MCF 10A (cell line): ENCODE results near the gene TYW1. TPM values are rescaled to one million over a fixed set of nuclear protein-coding genes. Genes with fewer than 3 reads are reported as not detected.
A peak's percentile ranks its signal among the peaks of the same experiment; 100 is the strongest.
"Not testable (repeated sequence)": the region's sequence is repeated elsewhere in the genome, so short reads cannot be mapped to it uniquely, and the experiment has no call there.

Experiments
- BruUV-seq: library from RNA; stranded (reverse); fragments of 400-500 nt; replicated peaks from 2 replicates; lab custom pipeline; 2021; lab: Mats Ljungman, UMichigan
- CTCF ChIA-PET: fragments of 300-600 bp; sonication (Branson Sonifier 250); formaldehyde crosslinking; extraction: SDS; loops from one replicate; lab custom pipeline; 2021; ENCODE audit warnings: antibody characterized with exemption, inconsistent platforms; lab: Yijun Ruan, JAX
- POLR2A ChIA-PET: fragments of 300-600, 350-650 bp; sonication (Branson Sonifier 250); formaldehyde crosslinking; extraction: SDS; loops from one replicate; lab custom pipeline; 2020; ENCODE audit warnings: antibody characterized with exemption, inconsistent platforms; lab: Yijun Ruan, JAX
- DNase-seq: peaks from one replicate; pipeline ENCODE4 v3.0.0-alpha.2; 2018; ENCODE audit not compliant: unreplicated experiment
- H3K27ac Mint-ChIP-seq: one replicate; pipeline ENCODE4 v1.8.0; 2022; ENCODE audit warnings: mild to moderate bottlenecking, low read depth, mixed read lengths; ENCODE audit not compliant: unreplicated experiment
- H3K27me3 Mint-ChIP-seq: one replicate; pipeline ENCODE4 v1.8.0; 2022; ENCODE audit warnings: mixed read lengths; ENCODE audit not compliant: insufficient read depth, unreplicated experiment
- H3K36me3 Mint-ChIP-seq: one replicate; pipeline ENCODE4 v1.8.0; 2022; ENCODE audit warnings: mild to moderate bottlenecking, moderate library complexity, mixed read lengths; ENCODE audit not compliant: insufficient read depth, unreplicated experiment
- H3K4me1 Mint-ChIP-seq: one replicate; pipeline ENCODE4 v1.8.0; 2022; ENCODE audit warnings: mixed read lengths; ENCODE audit not compliant: insufficient read depth, unreplicated experiment
- H3K4me3 Mint-ChIP-seq: one replicate; pipeline ENCODE4 v1.8.0; 2022; ENCODE audit warnings: mild to moderate bottlenecking, moderate library complexity, mixed read lengths; ENCODE audit not compliant: unreplicated experiment
- H3K9me3 Mint-ChIP-seq: one replicate; pipeline ENCODE4 v1.8.0; 2022; ENCODE audit warnings: mixed read lengths; ENCODE audit not compliant: unreplicated experiment
- intact Hi-C: fragments of 100-400 bp; cut with micrococcal nuclease; formaldehyde crosslinking; loops from 2 replicates; pipeline ENCODE4 v1.14.1; 2022
- total RNA-seq: library from RNA; stranded (reverse); gene quantifications from 2 replicates; pipeline ENCODE4 v1.2.3, GENCODE V29; 2022

Gene TYW1
- total RNA-seq, 1 experiment from 2014 or later: 19.2 TPM

- CTCF ChIA-PET, H3K9me3 Mint-ChIP-seq, BruUV-seq, H3K4me3 Mint-ChIP-seq, intact Hi-C loops, H3K27me3 Mint-ChIP-seq, POLR2A ChIA-PET: not testable (repeated sequence)
- Mint-ChIP-seq H3K4me1 (peaks cover 15% of the 10 kb centered on the region), H3K36me3 (peaks cover 28% of the 10 kb centered on the region), H3K27ac (peak overlapping the region; percentile 57)
- DNase-seq: peak; percentile 64
Observed at GRCh38 chr7:67066950-67067622, 70.5 kb downstream of the TYW1 start.

GRCh38 chr7:67076120-67076519, 79.5 kb downstream of the TYW1 start:
- POLR2A ChIA-PET, BruUV-seq, H3K27me3 Mint-ChIP-seq, intact Hi-C loops, H3K27ac Mint-ChIP-seq, H3K4me3 Mint-ChIP-seq, H3K4me1 Mint-ChIP-seq, CTCF ChIA-PET, DNase-seq: not testable (repeated sequence)
- Mint-ChIP-seq H3K9me3 (peaks cover 19% of the 10 kb centered on the region), H3K36me3 (peaks cover 42% of the 10 kb centered on the region)

- BruUV-seq, H3K27ac Mint-ChIP-seq, CTCF ChIA-PET, H3K27me3 Mint-ChIP-seq, H3K4me1 Mint-ChIP-seq, intact Hi-C loops, H3K4me3 Mint-ChIP-seq, DNase-seq, POLR2A ChIA-PET: not testable (repeated sequence)
- peaks cover 51% of the 10 kb centered on the region for H3K36me3 Mint-ChIP-seq
- peaks cover 19% of the 10 kb centered on the region for H3K9me3 Mint-ChIP-seq
Observed at GRCh38 chr7:67082880-67083279, 86.2 kb downstream of the TYW1 start.

GRCh38 chr7:67089261-67089660, 92.6 kb downstream of the TYW1 start:
- H3K4me3 Mint-ChIP-seq, intact Hi-C loops, H3K27ac Mint-ChIP-seq, H3K27me3 Mint-ChIP-seq, POLR2A ChIA-PET, BruUV-seq, H3K9me3 Mint-ChIP-seq, H3K4me1 Mint-ChIP-seq, DNase-seq, CTCF ChIA-PET: not testable (repeated sequence)
- H3K36me3 Mint-ChIP-seq: peaks cover 36% of the 10 kb centered on the region

GRCh38 chr7:67091053-67091452, 94.4 kb downstream of the TYW1 start:
- intact Hi-C loops, H3K27me3 Mint-ChIP-seq, DNase-seq, CTCF ChIA-PET, POLR2A ChIA-PET, H3K4me1 Mint-ChIP-seq, H3K4me3 Mint-ChIP-seq, H3K27ac Mint-ChIP-seq, BruUV-seq, H3K9me3 Mint-ChIP-seq: not testable (repeated sequence)
- peaks cover 35% of the 10 kb centered on the region for H3K36me3 Mint-ChIP-seq

GRCh38 chr7:67098031-67098430, 101.4 kb downstream of the TYW1 start:
- POLR2A ChIA-PET, H3K4me3 Mint-ChIP-seq, H3K9me3 Mint-ChIP-seq, BruUV-seq, CTCF ChIA-PET, DNase-seq, H3K27me3 Mint-ChIP-seq, intact Hi-C loops, H3K27ac Mint-ChIP-seq, H3K4me1 Mint-ChIP-seq: not testable (repeated sequence)
- H3K36me3 Mint-ChIP-seq: peaks cover 31% of the 10 kb centered on the region

- H3K27me3 Mint-ChIP-seq, H3K27ac Mint-ChIP-seq, H3K9me3 Mint-ChIP-seq, intact Hi-C loops, POLR2A ChIA-PET, DNase-seq, CTCF ChIA-PET, H3K4me1 Mint-ChIP-seq, BruUV-seq, H3K4me3 Mint-ChIP-seq: not testable (repeated sequence)
- H3K36me3 Mint-ChIP-seq: peaks cover 31% of the 10 kb centered on the region
Observed at GRCh38 chr7:67099406-67099805, 102.8 kb downstream of the TYW1 start.

- H3K9me3 Mint-ChIP-seq, POLR2A ChIA-PET, DNase-seq, H3K27me3 Mint-ChIP-seq, H3K4me3 Mint-ChIP-seq, BruUV-seq, CTCF ChIA-PET, H3K27ac Mint-ChIP-seq, H3K4me1 Mint-ChIP-seq, intact Hi-C loops: not testable (repeated sequence)
- peaks cover 33% of the 10 kb centered on the region for H3K36me3 Mint-ChIP-seq
Observed at GRCh38 chr7:67100038-67100437, 103.4 kb downstream of the TYW1 start.
